KMS-11 (cell line): ENCODE results near the gene FBXL3.

Experiments
- H2AFZ ChIP-seq: fragments of 200-600 bp; sonication (generic); 2 replicates; pipeline ENCODE4 v1.6.1; 2016; ENCODE audit warnings: antibody characterized with exemption, mixed run types, low read depth
- H3K27ac ChIP-seq: fragments of 200-600 bp; sonication (generic); 2 replicates; pipeline ENCODE4 v1.6.1; 2016; ENCODE audit warnings: mild to moderate bottlenecking, mixed run types
- H3K27me3 ChIP-seq: fragments of 200-600 bp; sonication (generic); 2 replicates; pipeline ENCODE4 v1.6.1; 2017; ENCODE audit warnings: mild to moderate bottlenecking, low read depth, mixed run types, moderate library complexity; ENCODE audit not compliant: insufficient read depth
- H3K36me3 ChIP-seq: fragments of 200-600 bp; sonication (generic); 2 replicates; pipeline ENCODE4 v1.6.1; 2017; ENCODE audit warnings: mild to moderate bottlenecking, mixed run types; ENCODE audit not compliant: insufficient read depth
- H3K4me1 ChIP-seq: fragments of 200-600 bp; sonication (generic); 2 replicates; pipeline ENCODE4 v1.6.1; 2016; ENCODE audit warnings: mild to moderate bottlenecking, low read depth, mixed run types; ENCODE audit not compliant: poor library complexity, severe bottlenecking
- H3K4me2 ChIP-seq: fragments of 200-600 bp; sonication (generic); 2 replicates; pipeline ENCODE4 v1.7.0; 2016; ENCODE audit warnings: mild to moderate bottlenecking, mixed run types
- H3K4me3 ChIP-seq: fragments of 200-600 bp; sonication (generic); IDR thresholded peaks from 2 replicates; pipeline ENCODE4 v1.6.1; 2017; ENCODE audit warnings: low read depth, low read length, mixed read lengths; ENCODE audit not compliant: insufficient read depth
- H3K79me2 ChIP-seq: fragments of 200-600 bp; sonication (generic); 2 replicates; pipeline ENCODE4 v1.6.1; 2016; ENCODE audit warnings: low read depth, mixed run types; ENCODE audit not compliant: insufficient read depth
- H3K9ac ChIP-seq: fragments of 200-600 bp; sonication (generic); 2 replicates; pipeline ENCODE4 v1.6.1; 2016; ENCODE audit warnings: mild to moderate bottlenecking, mixed run types
- H4K20me1 ChIP-seq: fragments of 200-600 bp; sonication (generic); 2 replicates; pipeline ENCODE4 v1.6.1; 2016; ENCODE audit warnings: mild to moderate bottlenecking, mixed run types; ENCODE audit not compliant: insufficient read depth
- TF ChIP-seq, protein P1 (sequence below): fragments of 200-600 bp; sonication (generic); conservative IDR thresholded peaks from 2 replicates; pipeline ENCODE4 v1.6.1; 2017; ENCODE audit warnings: low read depth, mild to moderate bottlenecking, antibody characterized with exemption, low read length, moderate library complexity, mixed read lengths

The FBXL3 gene

DNA sequence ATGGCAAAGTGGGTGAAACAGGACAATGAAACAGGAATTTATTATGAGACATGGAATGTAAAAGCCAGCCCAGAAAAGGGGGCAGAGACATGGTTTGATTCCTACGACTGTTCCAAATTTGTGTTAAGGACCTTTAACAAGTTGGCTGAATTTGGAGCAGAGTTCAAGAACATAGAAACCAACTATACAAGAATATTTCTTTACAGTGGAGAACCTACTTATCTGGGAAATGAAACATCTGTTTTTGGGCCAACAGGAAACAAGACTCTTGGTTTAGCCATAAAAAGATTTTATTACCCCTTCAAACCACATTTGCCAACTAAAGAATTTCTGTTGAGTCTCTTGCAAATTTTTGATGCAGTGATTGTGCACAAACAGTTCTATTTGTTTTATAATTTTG is 26.5 kb downstream of the FBXL3 start:
- no peak overlapping the region for H3K4me3 ChIP-seq
- H3K27ac ChIP-seq: no peak overlapping the region
- H3K4me1 ChIP-seq: peaks cover 16% of the 10 kb centered on the region
- H3K9ac ChIP-seq: no peak overlapping the region
- no peaks in the 10 kb centered on the region for H3K27me3 ChIP-seq
- no peaks in the 10 kb centered on the region for H3K79me2 ChIP-seq
- no peaks in the 10 kb centered on the region for H4K20me1 ChIP-seq
- TF ChIP-seq, protein P1, sequence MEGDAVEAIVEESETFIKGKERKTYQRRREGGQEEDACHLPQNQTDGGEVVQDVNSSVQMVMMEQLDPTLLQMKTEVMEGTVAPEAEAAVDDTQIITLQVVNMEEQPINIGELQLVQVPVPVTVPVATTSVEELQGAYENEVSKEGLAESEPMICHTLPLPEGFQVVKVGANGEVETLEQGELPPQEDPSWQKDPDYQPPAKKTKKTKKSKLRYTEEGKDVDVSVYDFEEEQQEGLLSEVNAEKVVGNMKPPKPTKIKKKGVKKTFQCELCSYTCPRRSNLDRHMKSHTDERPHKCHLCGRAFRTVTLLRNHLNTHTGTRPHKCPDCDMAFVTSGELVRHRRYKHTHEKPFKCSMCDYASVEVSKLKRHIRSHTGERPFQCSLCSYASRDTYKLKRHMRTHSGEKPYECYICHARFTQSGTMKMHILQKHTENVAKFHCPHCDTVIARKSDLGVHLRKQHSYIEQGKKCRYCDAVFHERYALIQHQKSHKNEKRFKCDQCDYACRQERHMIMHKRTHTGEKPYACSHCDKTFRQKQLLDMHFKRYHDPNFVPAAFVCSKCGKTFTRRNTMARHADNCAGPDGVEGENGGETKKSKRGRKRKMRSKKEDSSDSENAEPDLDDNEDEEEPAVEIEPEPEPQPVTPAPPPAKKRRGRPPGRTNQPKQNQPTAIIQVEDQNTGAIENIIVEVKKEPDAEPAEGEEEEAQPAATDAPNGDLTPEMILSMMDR: no peak
- H3K4me2 ChIP-seq: peak overlapping the region; percentile 51
- no peaks in the 10 kb centered on the region for H3K36me3 ChIP-seq
- no peak overlapping the region for H2AFZ ChIP-seq

DNA sequence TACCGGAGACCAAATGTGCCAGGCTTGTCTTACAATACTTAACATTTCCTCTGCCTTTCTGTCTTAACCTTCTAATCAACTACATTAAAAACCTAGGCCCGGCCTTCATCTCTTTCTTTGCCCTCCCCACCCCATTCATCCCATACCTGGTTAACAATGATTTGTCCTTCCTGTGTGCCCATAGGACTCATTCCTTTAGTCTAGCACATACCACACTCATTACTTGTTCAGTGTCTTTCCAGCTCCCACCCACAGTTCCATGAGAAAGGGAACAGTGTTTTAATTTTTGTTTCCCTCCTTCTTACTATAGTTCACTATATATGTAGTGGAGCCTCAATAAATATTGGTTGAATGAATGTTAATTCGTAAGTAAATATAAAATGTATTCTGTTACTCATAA is 32.7 kb downstream of the FBXL3 start:
- Histone ChIP-seq H3K79me2 (no peaks in the 10 kb centered on the region), H3K4me2 (no peak overlapping the region), H3K27ac (no peak overlapping the region), H3K4me1 (peaks cover 13% of the 10 kb centered on the region), H3K36me3 (no peaks in the 10 kb centered on the region), H2AFZ (no peak overlapping the region), H3K27me3 (no peaks in the 10 kb centered on the region), H3K4me3 (no peak overlapping the region), H3K9ac (no peak overlapping the region), H4K20me1 (no peaks in the 10 kb centered on the region)
- TF ChIP-seq, protein P1: no peak

DNA sequence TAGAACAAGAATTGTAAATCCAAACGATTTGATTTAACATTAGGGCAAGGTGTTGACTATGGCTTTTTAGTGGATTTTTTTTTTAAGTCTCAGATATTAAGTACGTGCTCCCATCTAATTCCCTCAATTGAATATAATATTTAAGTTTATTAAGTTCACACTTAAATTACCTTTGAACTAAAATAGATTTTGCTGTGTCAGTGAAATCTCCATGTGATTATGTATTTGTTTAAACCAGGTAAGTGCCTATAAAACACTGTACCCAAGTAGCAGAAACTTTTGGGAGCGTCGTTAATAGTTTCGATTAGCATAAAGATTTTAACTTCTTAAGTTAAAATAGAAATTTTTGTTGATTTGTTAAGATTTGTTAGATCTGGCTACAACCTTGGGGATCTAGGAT is 33.5 kb downstream of the FBXL3 start:
- H3K4me1 ChIP-seq: peaks cover 13% of the 10 kb centered on the region
- TF ChIP-seq, protein P1: no peak
- H3K79me2 ChIP-seq: no peaks in the 10 kb centered on the region
- no peak overlapping the region for H3K9ac ChIP-seq
- H2AFZ ChIP-seq: no peak overlapping the region
- H3K27ac ChIP-seq: no peak overlapping the region
- H3K4me3 ChIP-seq: no peak overlapping the region
- H4K20me1 ChIP-seq: no peaks in the 10 kb centered on the region
- no peaks in the 10 kb centered on the region for H3K27me3 ChIP-seq
- peak overlapping the region; percentile 66 for H3K4me2 ChIP-seq
- no peaks in the 10 kb centered on the region for H3K36me3 ChIP-seq

DNA sequence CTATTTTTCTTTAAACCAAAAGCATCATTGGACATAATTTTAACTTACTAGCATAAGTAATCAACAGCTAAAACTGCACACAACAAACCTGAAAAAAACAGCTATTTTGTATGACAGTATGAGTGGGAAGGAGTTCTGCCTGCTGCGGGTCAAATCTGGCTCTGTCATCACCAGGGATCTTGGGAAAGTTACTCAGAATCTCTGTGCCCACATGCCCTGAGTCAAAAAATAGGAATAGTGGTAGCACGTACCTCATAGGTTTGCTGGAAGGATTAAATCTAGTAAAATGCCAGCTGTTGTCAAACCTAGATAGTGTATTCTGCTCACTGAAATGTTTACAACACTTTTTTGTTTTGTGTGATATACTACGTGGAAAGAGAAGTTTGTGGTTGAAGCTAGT is 33.9 kb downstream of the FBXL3 start:
- TF ChIP-seq, protein P1: no peak
- Histone ChIP-seq H3K9ac (peak overlapping the region; percentile 72; the same call in 1 of the 2 replicates), H2AFZ (peak overlapping the region; percentile 84; the same call in 1 of the 2 replicates), H3K79me2 (no peaks in the 10 kb centered on the region), H3K27me3 (no peaks in the 10 kb centered on the region), H3K4me2 (peak overlapping the region; percentile 66), H3K36me3 (no peaks in the 10 kb centered on the region), H3K4me1 (peaks cover 13% of the 10 kb centered on the region), H4K20me1 (no peaks in the 10 kb centered on the region), H3K27ac (peak overlapping the region; percentile 70; the same call in 1 of the 2 replicates), H3K4me3 (no peak overlapping the region)
